Activated naive CD8-positive, alpha-beta T cell treated with anti-CD3 and anti-CD28 coated beads, Interleukin-2, amount 50 U/mL, for 24 hours (primary cell): Measurements from ENCODE around the gene OR6S1.
"Not testable (repeated sequence)": the region's sequence is repeated elsewhere in the genome, so short reads cannot be mapped to it uniquely, and the experiment has no call there.

Source experiments
- ATAC-seq: fragments of 150-1000 bp; cut with Tn5 transposase; one replicate; pipeline ENCODE4 v1.10.0; 2021
- DNase-seq: peaks from one replicate; pipeline ENCODE4 v3.0.0; 2021
- H3K27ac Mint-ChIP-seq: one replicate; pipeline ENCODE4 v1.8.0; 2021; ENCODE audit warnings: mild to moderate bottlenecking, mixed read lengths
- H3K27me3 Mint-ChIP-seq: one replicate; pipeline ENCODE4 v1.8.0; 2021; ENCODE audit warnings: mixed read lengths
- H3K36me3 Mint-ChIP-seq: one replicate; pipeline ENCODE4 v1.8.0; 2021; ENCODE audit warnings: low read depth, mixed read lengths
- H3K4me1 Mint-ChIP-seq: one replicate; pipeline ENCODE4 v1.8.0; 2021; ENCODE audit warnings: mixed read lengths
- H3K4me3 Mint-ChIP-seq: one replicate; pipeline ENCODE4 v1.8.0; 2021; ENCODE audit warnings: mild to moderate bottlenecking, moderate library complexity, mixed read lengths
- H3K9me3 Mint-ChIP-seq: one replicate; pipeline ENCODE4 v1.8.0; 2021; ENCODE audit warnings: mixed read lengths

The OR6S1 gene

GRCh38 chr14:20657216-20658211, 16.0 kb upstream of the OR6S1 start:
- H3K27me3 Mint-ChIP-seq = peaks cover 65% of the 10 kb centered on the region
- H3K9me3 Mint-ChIP-seq = no peaks in the 10 kb centered on the region
- peaks cover 18% of the 10 kb centered on the region for H3K4me1 Mint-ChIP-seq
- H3K36me3 Mint-ChIP-seq = no peaks in the 10 kb centered on the region
- H3K27ac Mint-ChIP-seq = no peak overlapping the region
- peak; percentile 55 for ATAC-seq
- peak overlapping the region; percentile 21 for H3K4me3 Mint-ChIP-seq
- no peak for DNase-seq

GRCh38 chr14:20656274-20656673, 14.8 kb upstream of the OR6S1 start:
- Mint-ChIP-seq H3K27me3 (peaks cover 68% of the 10 kb centered on the region), H3K9me3 (no peaks in the 10 kb centered on the region), H3K36me3 (no peaks in the 10 kb centered on the region), H3K4me3 (no peak overlapping the region), H3K27ac (no peak overlapping the region), H3K4me1 (peaks cover 17% of the 10 kb centered on the region)
- DNase-seq (no peak), ATAC-seq (no peak)

GRCh38 chr14:20655851-20656250, 14.4 kb upstream of the OR6S1 start:
- no peak for DNase-seq
- Mint-ChIP-seq H3K4me1 (peaks cover 17% of the 10 kb centered on the region), H3K4me3 (no peak overlapping the region), H3K9me3 (no peaks in the 10 kb centered on the region), H3K27ac (no peak overlapping the region), H3K27me3 (peaks cover 71% of the 10 kb centered on the region), H3K36me3 (no peaks in the 10 kb centered on the region)
- no peak for ATAC-seq

- ATAC-seq = peak; percentile 85
- no peaks in the 10 kb centered on the region for H3K9me3 Mint-ChIP-seq
- DNase-seq = peak; percentile 74
- H3K27me3 Mint-ChIP-seq = peaks cover 70% of the 10 kb centered on the region
- peak overlapping the region; percentile 83 for H3K27ac Mint-ChIP-seq
- H3K4me3 Mint-ChIP-seq = peak overlapping the region; percentile 61
- no peaks in the 10 kb centered on the region for H3K36me3 Mint-ChIP-seq
- peaks cover 17% of the 10 kb centered on the region for H3K4me1 Mint-ChIP-seq
Measured at GRCh38 chr14:20652996-20653975, 11.8 kb upstream of the OR6S1 start.

- H3K36me3 Mint-ChIP-seq = no peaks in the 10 kb centered on the region
- ATAC-seq (no peak), DNase-seq (no peak)
- H3K4me1 Mint-ChIP-seq = no peaks in the 10 kb centered on the region
- no peak overlapping the region for H3K4me3 Mint-ChIP-seq
- no peak overlapping the region for H3K27ac Mint-ChIP-seq
- H3K27me3 Mint-ChIP-seq = peaks cover 30% of the 10 kb centered on the region
- H3K9me3 Mint-ChIP-seq = no peaks in the 10 kb centered on the region
Measured at GRCh38 chr14:20645481-20645880, 4.0 kb upstream of the OR6S1 start.

- no peaks in the 10 kb centered on the region for H3K4me1 Mint-ChIP-seq
- DNase-seq = no peak
- H3K36me3 Mint-ChIP-seq = no peaks in the 10 kb centered on the region
- no peak overlapping the region for H3K27ac Mint-ChIP-seq
- no peak overlapping the region for H3K4me3 Mint-ChIP-seq
- no peak for ATAC-seq
- no peaks in the 10 kb centered on the region for H3K9me3 Mint-ChIP-seq
- peaks cover 31% of the 10 kb centered on the region for H3K27me3 Mint-ChIP-seq
Measured at GRCh38 chr14:20644520-20644919, 3.0 kb upstream of the OR6S1 start.

GRCh38 chr14:20642755-20643154, 1.3 kb upstream of the OR6S1 start:
- H3K4me3 Mint-ChIP-seq, H3K4me1 Mint-ChIP-seq, H3K9me3 Mint-ChIP-seq, H3K36me3 Mint-ChIP-seq, ATAC-seq, H3K27ac Mint-ChIP-seq, DNase-seq: not testable (repeated sequence)
- H3K27me3 Mint-ChIP-seq = peaks cover 30% of the 10 kb centered on the region

- DNase-seq = no peak
- Mint-ChIP-seq H3K27me3 (peaks cover 28% of the 10 kb centered on the region), H3K36me3 (no peaks in the 10 kb centered on the region), H3K27ac (no peak overlapping the region), H3K4me3 (no peak overlapping the region), H3K9me3 (no peaks in the 10 kb centered on the region), H3K4me1 (no peaks in the 10 kb centered on the region)
- ATAC-seq = no peak
Measured at GRCh38 chr14:20642182-20642581, 691 bp upstream of the OR6S1 start.

GRCh38 chr14:20632831-20633691, 8.4 kb downstream of the OR6S1 start:
- Mint-ChIP-seq H3K27ac (peak overlapping the region; percentile 92), H3K27me3 (peaks cover 50% of the 10 kb centered on the region), H3K4me3 (peak overlapping the region; percentile 85), H3K4me1 (peaks cover 48% of the 10 kb centered on the region), H3K9me3 (no peaks in the 10 kb centered on the region), H3K36me3 (peaks cover 8% of the 10 kb centered on the region)
- ATAC-seq (peak; percentile 84), DNase-seq (peak; percentile 71)

GRCh38 chr14:20632448-20632830, 9.1 kb downstream of the OR6S1 start:
- Mint-ChIP-seq H3K4me1 (peaks cover 54% of the 10 kb centered on the region), H3K4me3 (peak overlapping the region; percentile 85), H3K27ac (peak overlapping the region; percentile 92), H3K27me3 (peaks cover 55% of the 10 kb centered on the region), H3K36me3 (peaks cover 8% of the 10 kb centered on the region), H3K9me3 (no peaks in the 10 kb centered on the region)
- DNase-seq = peak; percentile 48
- ATAC-seq = peak; percentile 27

GRCh38 chr14:20631880-20632389, 9.6 kb downstream of the OR6S1 start:
- DNase-seq = peak; percentile 26
- peak overlapping the region; percentile 85 for H3K4me3 Mint-ChIP-seq
- no peaks in the 10 kb centered on the region for H3K9me3 Mint-ChIP-seq
- peaks cover 59% of the 10 kb centered on the region for H3K4me1 Mint-ChIP-seq
- peaks cover 8% of the 10 kb centered on the region for H3K36me3 Mint-ChIP-seq
- peaks cover 60% of the 10 kb centered on the region for H3K27me3 Mint-ChIP-seq
- ATAC-seq = no peak
- peak overlapping the region; percentile 64 for H3K27ac Mint-ChIP-seq

- H3K27me3 Mint-ChIP-seq = peaks cover 55% of the 10 kb centered on the region
- peak; percentile 35 for ATAC-seq
- H3K9me3 Mint-ChIP-seq = no peaks in the 10 kb centered on the region
- peak overlapping the region; percentile 95 for H3K27ac Mint-ChIP-seq
- DNase-seq = peak; percentile 66
- peaks cover 8% of the 10 kb centered on the region for H3K36me3 Mint-ChIP-seq
- peak overlapping the region; percentile 85 for H3K4me3 Mint-ChIP-seq
- peaks cover 65% of the 10 kb centered on the region for H3K4me1 Mint-ChIP-seq
Measured at GRCh38 chr14:20631023-20631879, 10.2 kb downstream of the OR6S1 start.
